ENCODE measurements around the gene KAT6B.

DNA sequence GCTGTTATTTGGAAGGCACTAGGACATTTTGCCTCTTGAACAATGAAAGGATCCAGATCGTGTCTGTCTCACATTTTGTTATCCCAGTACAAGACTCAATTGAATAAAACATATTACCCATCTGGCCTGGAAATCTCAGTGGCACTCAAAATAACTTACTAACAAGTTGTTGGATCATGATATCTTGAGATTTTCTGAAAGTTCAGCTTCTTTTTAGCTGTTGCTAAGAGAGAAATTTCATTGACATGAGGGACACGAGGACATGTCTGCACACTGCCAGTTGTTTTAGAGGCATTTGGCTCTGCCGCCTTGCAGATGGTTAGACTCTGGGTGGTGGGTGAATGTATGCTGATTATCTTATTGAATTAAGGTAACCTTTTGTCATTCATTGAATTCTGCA, 41.0 kb downstream of the KAT6B start:
- TF ChIP-seq EZH2 (IDR thresholded peaks at IDR 0.05; ENCODE audit: insufficient read depth, poor library complexity, severe bottlenecking) (no peak), EZH2phosphoT487 (IDR thresholded peaks at IDR 0.05; ENCODE audit: insufficient read depth, low read depth) (no peak)
